ENCODE data around the gene SORCS2. TPM values are rescaled to one million over a fixed set of nuclear protein-coding genes. Genes with fewer than 3 reads are reported as not detected.

The SORCS2 gene
- total and polyA plus RNA-seq, 2 of the 4 experiments (the other 2 are of a cell fraction) = 0.36 to 0.62 TPM

- TF ChIP-seq, protein P1, sequence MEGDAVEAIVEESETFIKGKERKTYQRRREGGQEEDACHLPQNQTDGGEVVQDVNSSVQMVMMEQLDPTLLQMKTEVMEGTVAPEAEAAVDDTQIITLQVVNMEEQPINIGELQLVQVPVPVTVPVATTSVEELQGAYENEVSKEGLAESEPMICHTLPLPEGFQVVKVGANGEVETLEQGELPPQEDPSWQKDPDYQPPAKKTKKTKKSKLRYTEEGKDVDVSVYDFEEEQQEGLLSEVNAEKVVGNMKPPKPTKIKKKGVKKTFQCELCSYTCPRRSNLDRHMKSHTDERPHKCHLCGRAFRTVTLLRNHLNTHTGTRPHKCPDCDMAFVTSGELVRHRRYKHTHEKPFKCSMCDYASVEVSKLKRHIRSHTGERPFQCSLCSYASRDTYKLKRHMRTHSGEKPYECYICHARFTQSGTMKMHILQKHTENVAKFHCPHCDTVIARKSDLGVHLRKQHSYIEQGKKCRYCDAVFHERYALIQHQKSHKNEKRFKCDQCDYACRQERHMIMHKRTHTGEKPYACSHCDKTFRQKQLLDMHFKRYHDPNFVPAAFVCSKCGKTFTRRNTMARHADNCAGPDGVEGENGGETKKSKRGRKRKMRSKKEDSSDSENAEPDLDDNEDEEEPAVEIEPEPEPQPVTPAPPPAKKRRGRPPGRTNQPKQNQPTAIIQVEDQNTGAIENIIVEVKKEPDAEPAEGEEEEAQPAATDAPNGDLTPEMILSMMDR (conservative IDR thresholded peaks at IDR 0.05; ENCODE audit: low read depth, low read length) = no peak
- no peak for TF ChIP-seq CHD1 (IDR thresholded peaks at IDR 0.05; ENCODE audit: low read depth, low read length)
- no peak for TF ChIP-seq MXI1 (IDR thresholded peaks at IDR 0.05; ENCODE audit: borderline replicate concordance, low read depth, low read length)
- TF ChIP-seq NFE2L2 (IDR thresholded peaks at IDR 0.05; ENCODE audit: low read depth, low read length) = no peak
- TF ChIP-seq ELK1 (IDR thresholded peaks at IDR 0.05; ENCODE audit: borderline replicate concordance, low read depth, low read length) = no peak
- no peak for TF ChIP-seq MAZ (IDR thresholded peaks at IDR 0.05; ENCODE audit: borderline replicate concordance, low read depth, low read length)
- TF ChIP-seq RAD21 (IDR thresholded peaks at IDR 0.05; ENCODE audit: low read length) = no peak
- no peak for TF ChIP-seq RFX5 (IDR thresholded peaks at IDR 0.05; ENCODE audit: low read depth, low read length)
- no peak for TF ChIP-seq CEBPB (IDR thresholded peaks at IDR 0.05; ENCODE audit: low read depth, low read length)
- TF ChIP-seq BHLHE40 (IDR thresholded peaks at IDR 0.05; ENCODE audit: low read depth, low read length) = no peak
- Histone ChIP-seq H2AFZ (replicated peaks; ENCODE audit: low read length, poor library complexity) (no peak overlapping the region), H3K4me2 (ENCODE audit: low read depth, low read length) (no peak overlapping the region), H2BK5ac (ENCODE audit: low read depth, low read length, poor library complexity, severe bottlenecking) (no peak overlapping the region), H2BK120ac (ENCODE audit: low read depth, low read length) (no peak overlapping the region), H3K4me1 (ENCODE audit: control insufficient read depth, insufficient read depth, low read length) (no peaks in the 10 kb centered on the region), H3K14ac (replicated peaks; ENCODE audit: low read depth, low read length) (no peak overlapping the region), H3K9me1 (ENCODE audit: insufficient read depth, low read length) (no peaks in the 10 kb centered on the region), H3K23ac (ENCODE audit: low read depth, low read length) (no peak overlapping the region), H3K27ac (ENCODE audit: insufficient read depth, low read length) (no peak overlapping the region), H4K91ac (ENCODE audit: insufficient read depth, low read depth, low read length) (no peak overlapping the region), H3K36me3 (ENCODE audit: control insufficient read depth, insufficient read depth, low read length) (no peaks in the 10 kb centered on the region), H3K4ac (ENCODE audit: low read depth, low read length) (no peak overlapping the region), H4K20me1 (ENCODE audit: insufficient read depth, low read length) (no peaks in the 10 kb centered on the region), H3K79me1 (ENCODE audit: low read depth in 1 of 2, low read length in 2 of 2) (no peaks in the 10 kb centered on the region), H3K27me3 (ENCODE audit: control insufficient read depth, insufficient read depth, low read length) (peaks cover 31% of the 10 kb centered on the region), H4K5ac (ENCODE audit: low read depth, low read length) (no peak overlapping the region), H3K9ac (ENCODE audit: low read depth, low read length) (no peak overlapping the region), H2AK9ac (replicated peaks; ENCODE audit: low read depth, low read length, poor library complexity) (no peak overlapping the region), H4K8ac (ENCODE audit: low read depth in 2 of 2, low read length in 2 of 2) (no peak overlapping the region), H2BK15ac (ENCODE audit: low read depth, low read length) (no peak overlapping the region), H3K9me3 (ENCODE audit: control insufficient read depth, insufficient read depth, low read length) (peaks cover 4% of the 10 kb centered on the region; the same call in 1 of the 2 replicates), H2AK5ac (ENCODE audit: low read depth, low read length) (no peak overlapping the region), H3K56ac (ENCODE audit: extremely low read depth, insufficient read depth, low read length) (no peak overlapping the region), H3K18ac (ENCODE audit: low read depth, low read length) (no peak overlapping the region), H3K4me3 (ENCODE audit: insufficient read depth, low read depth, low read length) (no peak overlapping the region), H2BK20ac (ENCODE audit: low read depth, low read length) (no peak overlapping the region)
- dilution Hi-C loops (cut with HindIII; ENCODE audit: low sequenced_read_pairs, unreplicated experiment) = no loop called here
- no peak for ATAC-seq (ENCODE audit: low read depth)
- 25% methylated on average over 2 of the region's 4 CpGs; no CpG with 5 or more reads in 1 of the 2 experiments for WGBS, 2 experiments (ENCODE audit: extremely low coverage in 2 of 2, insufficient read length in 1 of 2)
- no TSS peak for BruUV-seq (replicated peaks)
- DNase-seq = no peak
- POLR2A ChIA-PET (ENCODE audit: unreplicated experiment) = no interaction called here
- CTCF ChIA-PET = no interaction called here
- intact Hi-C loops (cut with micrococcal nuclease) = no loop called here
- in situ Hi-C loops (cut with MboI; ENCODE audit: low sequenced_read_pairs) = no loop called here
These were observed 276.7 kb downstream of the SORCS2 start for GRCh38 chr4:7469023-7469422.
